ENCODE results near the gene OR10J4. TPM values are rescaled to one million over a fixed set of nuclear protein-coding genes. Genes with fewer than 3 reads are reported as not detected.

Gene OR10J4
- total and polyA plus RNA-seq, 4 donors = not detected

- DNase-seq = no peak
- no peaks in the 10 kb centered on the region for H3K4me1 ChIP-seq (ENCODE audit: control insufficient read depth in 5 of 5, insufficient read depth in 5 of 5, low read length in 5 of 5)
- no peaks in the 10 kb centered on the region for H3K9me3 ChIP-seq (ENCODE audit: control insufficient read depth in 4 of 4, insufficient read depth in 3 of 4, low read length in 3 of 4)
- no peak for TF ChIP-seq CTCF (IDR thresholded peaks at IDR 0.05; ENCODE audit: control extremely low read depth, extremely low read depth)
- H3K27ac ChIP-seq (ENCODE audit: low read depth in 1 of 2, low read length in 1 of 2) = no peak overlapping the region
- H3K4me3 ChIP-seq = no peak overlapping the region
- WGBS, 2 donors = 80 to 88% methylated on average over 6 of the region's 6 CpGs
- no peak for ATAC-seq (ENCODE audit: insufficient read depth, low FRiP score)
- H3K27me3 ChIP-seq (ENCODE audit: control insufficient read depth in 3 of 3, insufficient read depth in 3 of 3, low read length in 2 of 3) = no peaks in the 10 kb centered on the region
- no peaks in the 10 kb centered on the region for H3K36me3 ChIP-seq (ENCODE audit: control insufficient read depth in 4 of 4, insufficient read depth in 4 of 4, low read length in 4 of 4)
- H3K9ac ChIP-seq (ENCODE audit: insufficient read depth in 1 of 2, low read length in 2 of 2) = no peak overlapping the region
These were observed 1.0 kb upstream of the OR10J4 start for GRCh38 chr1:159430985-159431384.

GRCh38 chr1:159436469-159436868 lies 4.5 kb downstream of the OR10J4 start:
- Histone ChIP-seq H3K9me3 (ENCODE audit: control insufficient read depth in 4 of 4, insufficient read depth in 3 of 4, low read length in 3 of 4) (peaks cover 0 to 2% (median 0%) of the 10 kb centered on the region in 4 donors), H3K4me1 (ENCODE audit: control insufficient read depth in 5 of 5, insufficient read depth in 5 of 5, low read length in 5 of 5) (no peaks in the 10 kb centered on the region), H3K27ac (ENCODE audit: low read depth in 1 of 2, low read length in 1 of 2) (no peak overlapping the region), H3K4me3 (no peak overlapping the region), H3K36me3 (ENCODE audit: control insufficient read depth in 4 of 4, insufficient read depth in 4 of 4, low read length in 4 of 4) (no peaks in the 10 kb centered on the region), H3K27me3 (ENCODE audit: control insufficient read depth in 3 of 3, insufficient read depth in 3 of 3, low read length in 2 of 3) (no peaks in the 10 kb centered on the region), H3K9ac (ENCODE audit: insufficient read depth in 1 of 2, low read length in 2 of 2) (no peak overlapping the region)
- DNase-seq (no peak), ATAC-seq (ENCODE audit: insufficient read depth, low FRiP score) (no peak)
- no peak for TF ChIP-seq CTCF (IDR thresholded peaks at IDR 0.05; ENCODE audit: control extremely low read depth, extremely low read depth)
- WGBS, 2 donors = 40 to 57% methylated on average over 4 of the region's 4 CpGs

GRCh38 chr1:159439422-159439821 lies 7.4 kb downstream of the OR10J4 start, which contains the start of gene OR10J1:
Gene OR10J1 (plus strand): TSS chr1:159439722. CDS start chr1:159439792, 70 bp downstream.
- Histone ChIP-seq H3K27me3 (ENCODE audit: control insufficient read depth in 3 of 3, insufficient read depth in 3 of 3, low read length in 2 of 3) (no peaks in the 10 kb centered on the region), H3K4me1 (ENCODE audit: control insufficient read depth in 5 of 5, insufficient read depth in 5 of 5, low read length in 5 of 5) (no peaks in the 10 kb centered on the region), H3K9me3 (ENCODE audit: control insufficient read depth in 4 of 4, insufficient read depth in 3 of 4, low read length in 3 of 4) (peaks cover 0 to 2% (median 0%) of the 10 kb centered on the region in 4 donors), H3K4me3 (no peak within 1 kb of the TSS), H3K36me3 (ENCODE audit: control insufficient read depth in 4 of 4, insufficient read depth in 4 of 4, low read length in 4 of 4) (no peaks in the 10 kb centered on the region), H3K27ac (ENCODE audit: low read depth in 1 of 2, low read length in 1 of 2) (no peak within 1 kb of the TSS), H3K9ac (ENCODE audit: insufficient read depth in 1 of 2, low read length in 2 of 2) (no peak within 1 kb of the TSS)
- no peak for ATAC-seq (ENCODE audit: insufficient read depth, low FRiP score)
- no peak for TF ChIP-seq CTCF (IDR thresholded peaks at IDR 0.05; ENCODE audit: control extremely low read depth, extremely low read depth)
- no peak for DNase-seq

- no peak for TF ChIP-seq CTCF (IDR thresholded peaks at IDR 0.05; ENCODE audit: control extremely low read depth, extremely low read depth)
- no peak overlapping the region for H3K27ac ChIP-seq (ENCODE audit: low read depth in 1 of 2, low read length in 1 of 2)
- no peaks in the 10 kb centered on the region for H3K4me1 ChIP-seq (ENCODE audit: control insufficient read depth in 5 of 5, insufficient read depth in 5 of 5, low read length in 5 of 5)
- ATAC-seq (ENCODE audit: insufficient read depth, low FRiP score) = no peak
- H3K36me3 ChIP-seq (ENCODE audit: control insufficient read depth in 4 of 4, insufficient read depth in 4 of 4, low read length in 4 of 4) = no peaks in the 10 kb centered on the region
- H3K9me3 ChIP-seq (ENCODE audit: control insufficient read depth in 4 of 4, insufficient read depth in 3 of 4, low read length in 3 of 4) = peaks cover 0 to 2% (median 0%) of the 10 kb centered on the region in 4 donors
- H3K27me3 ChIP-seq (ENCODE audit: control insufficient read depth in 3 of 3, insufficient read depth in 3 of 3, low read length in 2 of 3) = no peaks in the 10 kb centered on the region
- H3K9ac ChIP-seq (ENCODE audit: insufficient read depth in 1 of 2, low read length in 2 of 2) = no peak overlapping the region
- no peak for DNase-seq
- no peak overlapping the region for H3K4me3 ChIP-seq
These were observed 9.4 kb downstream of the OR10J4 start for GRCh38 chr1:159441360-159441759.
